ENCODE data around the gene TMPO. TPM values are rescaled to one million over a fixed set of nuclear protein-coding genes. Genes with fewer than 3 reads are reported as not detected.

The TMPO gene
- polyA plus RNA-seq, 1 of the 3 experiments (the other 2 are of a cell fraction) = 20.8 TPM

DNA sequence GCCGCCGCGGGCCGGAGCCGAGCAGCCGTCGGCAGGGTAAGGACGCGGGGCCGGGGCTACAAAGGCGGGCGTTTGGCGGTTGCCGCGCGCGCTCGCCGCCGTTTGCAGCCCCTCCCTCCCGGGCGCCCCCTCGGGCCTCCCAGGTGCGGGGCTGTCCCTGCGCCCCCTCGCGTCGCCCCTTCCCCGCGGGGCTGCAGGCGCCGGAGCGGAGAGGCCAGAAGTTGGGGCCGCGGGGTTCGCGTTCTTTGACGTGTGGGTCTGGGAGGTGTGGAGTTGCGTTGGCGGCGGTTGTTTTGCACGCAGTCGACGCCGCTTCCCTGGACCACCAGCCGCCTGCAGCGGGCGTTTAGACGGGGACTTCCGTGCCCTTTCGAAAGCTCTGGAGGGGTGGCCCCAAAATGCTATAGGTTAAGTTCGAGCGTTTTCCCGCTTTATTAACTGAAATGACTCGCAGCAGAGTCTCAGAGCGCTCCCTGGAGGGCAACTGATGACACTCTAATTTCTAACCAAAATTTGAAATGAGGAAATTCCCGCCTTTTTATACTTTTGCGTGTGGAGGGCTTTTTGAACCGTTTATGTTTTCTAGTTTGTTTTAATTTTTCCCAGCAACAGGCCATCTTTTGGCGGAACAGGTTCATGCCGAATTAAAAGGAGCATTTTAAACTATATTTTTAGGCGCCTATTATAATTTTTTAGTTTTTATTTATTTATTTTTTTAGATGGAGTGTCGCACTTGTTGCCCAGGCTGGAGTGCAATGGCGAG, 902 bp downstream of the TMPO start (continued):
- TF ChIP-seq, protein P1, sequence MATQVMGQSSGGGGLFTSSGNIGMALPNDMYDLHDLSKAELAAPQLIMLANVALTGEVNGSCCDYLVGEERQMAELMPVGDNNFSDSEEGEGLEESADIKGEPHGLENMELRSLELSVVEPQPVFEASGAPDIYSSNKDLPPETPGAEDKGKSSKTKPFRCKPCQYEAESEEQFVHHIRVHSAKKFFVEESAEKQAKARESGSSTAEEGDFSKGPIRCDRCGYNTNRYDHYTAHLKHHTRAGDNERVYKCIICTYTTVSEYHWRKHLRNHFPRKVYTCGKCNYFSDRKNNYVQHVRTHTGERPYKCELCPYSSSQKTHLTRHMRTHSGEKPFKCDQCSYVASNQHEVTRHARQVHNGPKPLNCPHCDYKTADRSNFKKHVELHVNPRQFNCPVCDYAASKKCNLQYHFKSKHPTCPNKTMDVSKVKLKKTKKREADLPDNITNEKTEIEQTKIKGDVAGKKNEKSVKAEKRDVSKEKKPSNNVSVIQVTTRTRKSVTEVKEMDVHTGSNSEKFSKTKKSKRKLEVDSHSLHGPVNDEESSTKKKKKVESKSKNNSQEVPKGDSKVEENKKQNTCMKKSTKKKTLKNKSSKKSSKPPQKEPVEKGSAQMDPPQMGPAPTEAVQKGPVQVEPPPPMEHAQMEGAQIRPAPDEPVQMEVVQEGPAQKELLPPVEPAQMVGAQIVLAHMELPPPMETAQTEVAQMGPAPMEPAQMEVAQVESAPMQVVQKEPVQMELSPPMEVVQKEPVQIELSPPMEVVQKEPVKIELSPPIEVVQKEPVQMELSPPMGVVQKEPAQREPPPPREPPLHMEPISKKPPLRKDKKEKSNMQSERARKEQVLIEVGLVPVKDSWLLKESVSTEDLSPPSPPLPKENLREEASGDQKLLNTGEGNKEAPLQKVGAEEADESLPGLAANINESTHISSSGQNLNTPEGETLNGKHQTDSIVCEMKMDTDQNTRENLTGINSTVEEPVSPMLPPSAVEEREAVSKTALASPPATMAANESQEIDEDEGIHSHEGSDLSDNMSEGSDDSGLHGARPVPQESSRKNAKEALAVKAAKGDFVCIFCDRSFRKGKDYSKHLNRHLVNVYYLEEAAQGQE (IDR thresholded peaks at IDR 0.05; ENCODE audit: low read depth, low read length) = peak; percentile 5; the same call in 1 of the 2 replicates
- TF ChIP-seq, protein P2, sequence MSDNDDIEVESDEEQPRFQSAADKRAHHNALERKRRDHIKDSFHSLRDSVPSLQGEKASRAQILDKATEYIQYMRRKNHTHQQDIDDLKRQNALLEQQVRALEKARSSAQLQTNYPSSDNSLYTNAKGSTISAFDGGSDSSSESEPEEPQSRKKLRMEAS (IDR thresholded peaks at IDR 0.05; ENCODE audit: low read depth) = peak; percentile 83; the same call in 1 of the 2 replicates
- TF ChIP-seq CHD2 (IDR thresholded peaks at IDR 0.05; ENCODE audit: low read length, partially characterized antibody) (peak; percentile 30), RCOR1 (IDR thresholded peaks at IDR 0.05; ENCODE audit: low read length) (0 out of 2 replicates have a peak, but pooled peaks have one; percentile 18), FOXM1 (IDR thresholded peaks at IDR 0.05; ENCODE audit: low read depth) (peak; percentile 88), GABPA (IDR thresholded peaks at IDR 0.05; ENCODE audit: low read depth) (no peak), MXI1 (IDR thresholded peaks at IDR 0.05; ENCODE audit: low read depth, low read length) (peak; percentile 62), POLR2AphosphoS5 (IDR thresholded peaks at IDR 0.05; ENCODE audit: low read depth, low read length) (peak; percentile 38; the same call in 1 of the 2 replicates), RAD21 (IDR thresholded peaks at IDR 0.05; ENCODE audit: low read length) (peak; percentile 76), MEF2A (IDR thresholded peaks at IDR 0.05; ENCODE audit: borderline replicate concordance, low read depth) (no peak), YY1 (IDR thresholded peaks at IDR 0.05; ENCODE audit: low read depth) (no peak), JUND (IDR thresholded peaks at IDR 0.05) (no peak)

DNA sequence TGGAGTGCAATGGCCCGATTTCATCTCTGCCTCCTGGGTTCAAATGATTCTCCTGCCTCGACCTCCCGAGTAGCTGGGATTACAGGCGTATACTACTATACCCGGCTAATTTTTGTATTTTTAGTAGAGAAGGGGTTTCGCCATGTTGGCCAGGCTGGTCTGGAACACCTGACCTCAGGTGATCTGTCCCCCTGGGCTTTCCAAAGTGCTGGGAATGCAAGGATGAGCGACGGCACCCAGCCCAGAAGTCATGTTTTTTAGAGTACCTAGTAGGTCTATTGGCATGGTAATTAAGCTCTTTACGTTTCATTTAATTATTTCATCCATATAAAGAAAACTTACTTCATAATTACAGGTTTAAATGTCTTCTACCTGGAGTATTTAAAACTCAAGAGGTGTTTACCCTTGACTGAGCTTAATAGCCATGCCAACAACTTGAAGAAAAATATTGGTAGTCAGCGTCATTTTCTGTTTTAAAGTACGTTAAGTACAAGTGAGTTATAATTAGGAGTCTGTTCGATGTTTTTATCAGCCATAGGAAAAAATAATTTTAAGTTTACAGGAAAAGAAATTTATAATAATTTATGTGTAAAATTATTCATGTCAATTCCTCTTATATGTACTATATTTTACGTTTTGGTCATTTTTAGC, 4.0 kb downstream of the TMPO start:
- Histone ChIP-seq H4K20me1 (ENCODE audit: insufficient read depth) (peaks cover 30% of the 10 kb centered on the region; the same call in 1 of the 2 replicates), H3K36me3 (replicated peaks in 1 of 2; ENCODE audit: control insufficient read depth in 1 of 2, insufficient read depth in 2 of 2, low read length in 1 of 2) (peaks cover 0 to 5% of the 10 kb centered on the region in 2 experiments), H3K27ac (ENCODE audit: low read depth in 2 of 2, low read length in 1 of 2) (no peak overlapping the region), H3K9me2 (no peaks in the 10 kb centered on the region), H3F3A (replicated peaks; ENCODE audit: insufficient read depth) (peaks cover 18% of the 10 kb centered on the region), H3K9ac (no peak overlapping the region), H3K27me3 (ENCODE audit: insufficient read depth) (no peaks in the 10 kb centered on the region), H3K4me1 (ENCODE audit: control insufficient read depth in 1 of 2, insufficient read depth in 2 of 2, low read depth in 1 of 2, low read length in 1 of 2) (no peaks in the 10 kb centered on the region; a peak in 2 of 4 replicates), H3K9me3 (no peaks in the 10 kb centered on the region), H2AFZ (ENCODE audit: low read depth) (no peak overlapping the region), H3K4me2 (no peak overlapping the region), H3K4me3 (ENCODE audit: low read depth in 2 of 2, low read length in 1 of 2) (no peak overlapping the region), H3K79me2 (ENCODE audit: insufficient read depth) (peaks cover 98% of the 10 kb centered on the region)
- 95% methylated on average over 13 of the region's 13 CpGs for WGBS (ENCODE audit: low lambda C conversion rate)
- no peak for TF ChIP-seq RXRA (IDR thresholded peaks at IDR 0.05; ENCODE audit: borderline replicate concordance, low read depth)
- no peak for TF ChIP-seq SIN3A (IDR thresholded peaks at IDR 0.05; ENCODE audit: borderline replicate concordance, low read depth, low read length)
- no peak for TF ChIP-seq NRF1 (IDR thresholded peaks at IDR 0.05; ENCODE audit: low read depth, low read length)
- TF ChIP-seq NFIC (IDR thresholded peaks at IDR 0.05; ENCODE audit: borderline replicate concordance) = no peak
- no peak for DNase-seq
- ChIA-PET CTCF (interaction anchor here (0.7 to 1.4 kb wide), 2 partner anchors 20 to 135 kb away, joined by 4 to 5 read pairs; no protein-coding TSS in a partner anchor), POLR2A (no interaction called here)
